ENCODE results near the gene GGA2. TPM values are rescaled to one million over a fixed set of nuclear protein-coding genes. Genes with fewer than 3 reads are reported as not detected.

Gene GGA2
- total RNA-seq, 3 donors from 2014 or later: 42.9 to 72.0 (median 61.9) TPM

- no peaks in the 10 kb centered on the region for H3K4me1 ChIP-seq
- DNase-seq (ENCODE audit: low spot score in 2 of 2): no peak
- H3K4me3 ChIP-seq: no peak overlapping the region
- H3K9me3 ChIP-seq: no peaks in the 10 kb centered on the region
- no peaks in the 10 kb centered on the region for H3K27me3 ChIP-seq
- intact Hi-C loops (cut with DNase I; ENCODE audit: low total_unique reads): no loop called here
- no peak overlapping the region for H3K27ac ChIP-seq
- H3K36me3 ChIP-seq: no peaks in the 10 kb centered on the region
- TF ChIP-seq POLR2A (IDR thresholded peaks at IDR 0.05) (no peak), POLR2AphosphoS5 (IDR thresholded peaks at IDR 0.05) (no peak), CTCF (IDR thresholded peaks at IDR 0.05) (no peak)
Observed at GRCh38 chr16:23518435-23518891, 8.2 kb upstream of the GGA2 start.

GRCh38 chr16:23516366-23517137 is 6.3 kb upstream of the GGA2 start:
- no peaks in the 10 kb centered on the region for H3K9me3 ChIP-seq
- intact Hi-C loops (cut with DNase I; ENCODE audit: low total_unique reads): no loop called here
- no peak overlapping the region for H3K4me3 ChIP-seq
- DNase-seq (ENCODE audit: low spot score in 2 of 2): no peak
- H3K27me3 ChIP-seq: no peaks in the 10 kb centered on the region
- no peak overlapping the region for H3K27ac ChIP-seq
- TF ChIP-seq CTCF (IDR thresholded peaks at IDR 0.05) (no peak), POLR2AphosphoS5 (IDR thresholded peaks at IDR 0.05) (no peak), POLR2A (IDR thresholded peaks at IDR 0.05) (no peak)
- no peaks in the 10 kb centered on the region for H3K4me1 ChIP-seq
- H3K36me3 ChIP-seq: no peaks in the 10 kb centered on the region

GRCh38 chr16:23515881-23516280 is 5.6 kb upstream of the GGA2 start:
- intact Hi-C loops (cut with DNase I; ENCODE audit: low total_unique reads): no loop called here
- Histone ChIP-seq H3K4me3 (no peak overlapping the region), H3K27ac (no peak overlapping the region), H3K9me3 (no peaks in the 10 kb centered on the region), H3K4me1 (no peaks in the 10 kb centered on the region), H3K27me3 (no peaks in the 10 kb centered on the region), H3K36me3 (no peaks in the 10 kb centered on the region)
- TF ChIP-seq CTCF (IDR thresholded peaks at IDR 0.05) (no peak), POLR2AphosphoS5 (IDR thresholded peaks at IDR 0.05) (no peak), POLR2A (IDR thresholded peaks at IDR 0.05) (no peak)
- no peak for DNase-seq (ENCODE audit: low spot score in 2 of 2)

GRCh38 chr16:23514381-23515152 is 4.3 kb upstream of the GGA2 start:
- no peaks in the 10 kb centered on the region for H3K9me3 ChIP-seq
- H3K27ac ChIP-seq: no peak overlapping the region
- H3K4me3 ChIP-seq: no peak overlapping the region
- no peaks in the 10 kb centered on the region for H3K4me1 ChIP-seq
- DNase-seq (ENCODE audit: low spot score in 2 of 2): no peak
- intact Hi-C loops (cut with DNase I; ENCODE audit: low total_unique reads): no loop called here
- H3K27me3 ChIP-seq: no peaks in the 10 kb centered on the region
- no peak for TF ChIP-seq POLR2A (IDR thresholded peaks at IDR 0.05)
- no peak for TF ChIP-seq CTCF (IDR thresholded peaks at IDR 0.05)
- no peak for TF ChIP-seq POLR2AphosphoS5 (IDR thresholded peaks at IDR 0.05)
- no peaks in the 10 kb centered on the region for H3K36me3 ChIP-seq

GRCh38 chr16:23512168-23512695 is 1.9 kb upstream of the GGA2 start:
- no peaks in the 10 kb centered on the region for H3K9me3 ChIP-seq
- no peak overlapping the region for H3K27ac ChIP-seq
- TF ChIP-seq POLR2AphosphoS5 (IDR thresholded peaks at IDR 0.05) (no peak), POLR2A (IDR thresholded peaks at IDR 0.05) (no peak), CTCF (IDR thresholded peaks at IDR 0.05) (no peak)
- no peaks in the 10 kb centered on the region for H3K4me1 ChIP-seq
- DNase-seq (ENCODE audit: low spot score in 2 of 2): no peak
- no peaks in the 10 kb centered on the region for H3K36me3 ChIP-seq
- no peak overlapping the region for H3K4me3 ChIP-seq
- intact Hi-C loops (cut with DNase I; ENCODE audit: low total_unique reads): no loop called here
- no peaks in the 10 kb centered on the region for H3K27me3 ChIP-seq

All from breast epithelium (tissue), 4 donors.